ENCODE data around the gene JADE1.

The JADE1 gene

GRCh38 chr4:128879283-128879682, 69.8 kb downstream of the JADE1 start:
- DNase-seq, result no peak

GRCh38 chr4:128879971-128880370, 70.5 kb downstream of the JADE1 start:
- no peak for DNase-seq

GRCh38 chr4:128880662-128881061, 71.2 kb downstream of the JADE1 start:
- DNase-seq, result no peak

- no peak for DNase-seq
These were observed 95.3 kb downstream of the JADE1 start for GRCh38 chr4:128904821-128905220.

- DNase-seq, result no peak
These were observed 97.1 kb downstream of the JADE1 start for GRCh38 chr4:128906581-128906980.

GRCh38 chr4:128907981-128908380, 98.5 kb downstream of the JADE1 start:
- DNase-seq, result no peak

GRCh38 chr4:128908735-128909134, 99.2 kb downstream of the JADE1 start:
- no peak for DNase-seq

- no peak for DNase-seq
These were observed 103.7 kb downstream of the JADE1 start for GRCh38 chr4:128913228-128913627.

- DNase-seq, result no peak
These were observed 106.0 kb downstream of the JADE1 start for GRCh38 chr4:128915544-128915943.

GRCh38 chr4:128916832-128917231, 107.3 kb downstream of the JADE1 start:
- no peak for DNase-seq

GRCh38 chr4:128917781-128918180, 108.3 kb downstream of the JADE1 start:
- DNase-seq, result no peak

- no peak for DNase-seq
These were observed 112.5 kb downstream of the JADE1 start for GRCh38 chr4:128921954-128922353.

Measured in GOT3 (cell line).